ENCODE data around the gene RP2.

DNA sequence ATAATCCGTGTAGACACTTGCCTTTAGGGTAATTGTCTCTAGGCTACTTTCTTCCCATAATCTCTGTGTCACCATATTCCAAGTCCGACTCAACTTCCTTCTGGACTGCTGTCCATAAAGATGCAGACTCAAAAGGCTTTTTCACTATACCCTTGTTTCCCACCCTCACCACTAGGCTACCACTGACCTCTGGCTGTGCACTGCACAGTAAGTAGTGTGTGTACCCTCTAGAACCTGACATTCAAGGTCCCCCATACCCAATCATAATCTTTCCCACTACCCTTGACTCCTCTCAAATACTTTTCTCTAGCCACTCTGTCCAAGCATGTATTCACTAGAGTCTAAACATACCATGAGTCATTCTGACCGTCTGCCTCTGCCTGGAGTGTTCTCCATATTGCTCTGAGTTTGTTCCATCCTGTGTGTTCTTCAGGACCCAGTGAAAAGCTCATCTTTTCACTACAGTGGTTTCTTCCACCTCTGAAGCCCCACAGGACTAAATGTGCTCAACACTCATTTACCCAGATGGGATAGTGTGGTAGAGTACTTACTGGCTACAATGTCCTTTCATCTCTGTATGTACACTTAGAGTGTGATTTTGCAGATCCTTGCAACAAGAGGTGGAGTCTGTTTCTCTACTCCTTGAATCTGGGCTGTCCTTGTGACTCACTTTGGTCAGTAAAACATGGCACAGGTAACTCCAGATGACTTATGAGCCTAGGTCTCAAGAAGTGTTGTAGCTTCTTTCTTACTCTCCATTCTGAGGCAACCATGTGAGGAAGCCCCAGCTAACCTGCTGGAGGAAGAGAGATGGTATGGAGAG is 92.8 kb downstream of the RP2 start:
- TF ChIP-seq, protein P1, sequence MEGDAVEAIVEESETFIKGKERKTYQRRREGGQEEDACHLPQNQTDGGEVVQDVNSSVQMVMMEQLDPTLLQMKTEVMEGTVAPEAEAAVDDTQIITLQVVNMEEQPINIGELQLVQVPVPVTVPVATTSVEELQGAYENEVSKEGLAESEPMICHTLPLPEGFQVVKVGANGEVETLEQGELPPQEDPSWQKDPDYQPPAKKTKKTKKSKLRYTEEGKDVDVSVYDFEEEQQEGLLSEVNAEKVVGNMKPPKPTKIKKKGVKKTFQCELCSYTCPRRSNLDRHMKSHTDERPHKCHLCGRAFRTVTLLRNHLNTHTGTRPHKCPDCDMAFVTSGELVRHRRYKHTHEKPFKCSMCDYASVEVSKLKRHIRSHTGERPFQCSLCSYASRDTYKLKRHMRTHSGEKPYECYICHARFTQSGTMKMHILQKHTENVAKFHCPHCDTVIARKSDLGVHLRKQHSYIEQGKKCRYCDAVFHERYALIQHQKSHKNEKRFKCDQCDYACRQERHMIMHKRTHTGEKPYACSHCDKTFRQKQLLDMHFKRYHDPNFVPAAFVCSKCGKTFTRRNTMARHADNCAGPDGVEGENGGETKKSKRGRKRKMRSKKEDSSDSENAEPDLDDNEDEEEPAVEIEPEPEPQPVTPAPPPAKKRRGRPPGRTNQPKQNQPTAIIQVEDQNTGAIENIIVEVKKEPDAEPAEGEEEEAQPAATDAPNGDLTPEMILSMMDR (IDR thresholded peaks at IDR 0.05): no peak
- TF ChIP-seq POLR2AphosphoS5 (IDR thresholded peaks at IDR 0.05) (no peak), EP300 (IDR thresholded peaks at IDR 0.05; ENCODE audit: low read depth) (no peak)

Measured in transverse colon (tissue), 4 donors.